Measurements from ENCODE around the gene SERPINB2. TPM values are rescaled to one million over a fixed set of nuclear protein-coding genes. Genes with fewer than 3 reads are reported as not detected.

SERPINB2 gene
- total and polyA plus RNA-seq, 12 donors: 0.17 to 1.3 (median 0.33) TPM; not detected in 8

DNA sequence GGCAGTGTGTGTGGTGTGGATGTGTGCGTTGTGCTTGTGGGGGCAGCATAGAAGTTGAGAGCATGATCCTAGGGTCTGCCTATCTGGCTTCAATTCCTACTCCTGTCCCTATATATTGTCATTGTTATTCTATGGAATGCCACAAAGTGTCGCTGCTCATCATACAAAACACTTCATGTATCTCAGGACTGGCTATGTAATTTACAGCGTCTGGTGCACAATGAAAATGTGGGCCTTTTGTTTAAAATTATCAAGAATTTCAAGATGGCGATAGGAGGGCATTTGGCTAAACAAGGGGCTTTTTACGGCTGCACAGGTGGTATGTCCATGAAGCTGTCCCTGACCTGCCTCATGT lies 3.4 kb downstream of the SERPINB2 start:
- no peak for DNase-seq
- Histone ChIP-seq H3K4me3 (no peak overlapping the region), H3K27ac (no peak overlapping the region), H3K27me3 (peaks cover 7% of the 10 kb centered on the region), H3K4me1 (replicated peaks in 1 of 2) (no peaks in the 10 kb centered on the region), H3K9me3 (replicated peaks in 1 of 3) (no peaks in the 10 kb centered on the region), H3K36me3 (replicated peaks in 1 of 2) (no peaks in the 10 kb centered on the region)
- intact Hi-C loops (cut with DNase I): no loop called here
- 65 to 76% (median 70%) methylated on average over 5 of the region's 5 CpGs for WGBS, 4 donors
- TF ChIP-seq, protein P1, sequence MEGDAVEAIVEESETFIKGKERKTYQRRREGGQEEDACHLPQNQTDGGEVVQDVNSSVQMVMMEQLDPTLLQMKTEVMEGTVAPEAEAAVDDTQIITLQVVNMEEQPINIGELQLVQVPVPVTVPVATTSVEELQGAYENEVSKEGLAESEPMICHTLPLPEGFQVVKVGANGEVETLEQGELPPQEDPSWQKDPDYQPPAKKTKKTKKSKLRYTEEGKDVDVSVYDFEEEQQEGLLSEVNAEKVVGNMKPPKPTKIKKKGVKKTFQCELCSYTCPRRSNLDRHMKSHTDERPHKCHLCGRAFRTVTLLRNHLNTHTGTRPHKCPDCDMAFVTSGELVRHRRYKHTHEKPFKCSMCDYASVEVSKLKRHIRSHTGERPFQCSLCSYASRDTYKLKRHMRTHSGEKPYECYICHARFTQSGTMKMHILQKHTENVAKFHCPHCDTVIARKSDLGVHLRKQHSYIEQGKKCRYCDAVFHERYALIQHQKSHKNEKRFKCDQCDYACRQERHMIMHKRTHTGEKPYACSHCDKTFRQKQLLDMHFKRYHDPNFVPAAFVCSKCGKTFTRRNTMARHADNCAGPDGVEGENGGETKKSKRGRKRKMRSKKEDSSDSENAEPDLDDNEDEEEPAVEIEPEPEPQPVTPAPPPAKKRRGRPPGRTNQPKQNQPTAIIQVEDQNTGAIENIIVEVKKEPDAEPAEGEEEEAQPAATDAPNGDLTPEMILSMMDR (IDR thresholded peaks at IDR 0.05): no peak
- TF ChIP-seq POLR2A (IDR thresholded peaks at IDR 0.05): no peak

DNA sequence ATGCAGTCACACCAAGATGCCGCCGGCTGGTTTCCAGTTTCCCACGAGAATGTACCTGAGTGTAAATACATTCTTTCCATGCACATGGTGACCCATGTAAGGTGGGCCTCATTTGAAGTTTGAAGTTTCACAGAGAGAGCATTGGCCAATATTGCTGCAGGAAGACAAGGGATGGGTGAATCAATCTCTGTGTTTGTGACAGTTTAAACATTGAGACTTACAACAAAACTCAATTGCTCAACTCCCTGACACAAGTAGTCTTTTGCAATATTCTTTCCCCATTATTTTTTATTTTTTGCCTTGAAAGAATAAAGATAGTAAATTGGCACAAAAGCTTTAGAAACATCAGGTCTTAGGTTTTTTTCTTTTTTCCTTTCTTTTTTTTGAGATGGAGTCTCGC lies 5.1 kb downstream of the SERPINB2 start:
- Histone ChIP-seq H3K9me3 (replicated peaks in 1 of 3) (no peaks in the 10 kb centered on the region), H3K4me1 (replicated peaks in 1 of 2) (no peaks in the 10 kb centered on the region), H3K27me3 (peaks cover 7% of the 10 kb centered on the region), H3K36me3 (replicated peaks in 1 of 2) (no peaks in the 10 kb centered on the region), H3K4me3 (no peak overlapping the region), H3K27ac (no peak overlapping the region)
- TF ChIP-seq POLR2A (IDR thresholded peaks at IDR 0.05): no peak
- TF ChIP-seq, protein P1 (IDR thresholded peaks at IDR 0.05): no peak
- 79 to 89% (median 87%) methylated on average over 4 of the region's 4 CpGs for WGBS, 4 donors
- no peak for DNase-seq
- intact Hi-C loops (cut with DNase I): no loop called here

DNA sequence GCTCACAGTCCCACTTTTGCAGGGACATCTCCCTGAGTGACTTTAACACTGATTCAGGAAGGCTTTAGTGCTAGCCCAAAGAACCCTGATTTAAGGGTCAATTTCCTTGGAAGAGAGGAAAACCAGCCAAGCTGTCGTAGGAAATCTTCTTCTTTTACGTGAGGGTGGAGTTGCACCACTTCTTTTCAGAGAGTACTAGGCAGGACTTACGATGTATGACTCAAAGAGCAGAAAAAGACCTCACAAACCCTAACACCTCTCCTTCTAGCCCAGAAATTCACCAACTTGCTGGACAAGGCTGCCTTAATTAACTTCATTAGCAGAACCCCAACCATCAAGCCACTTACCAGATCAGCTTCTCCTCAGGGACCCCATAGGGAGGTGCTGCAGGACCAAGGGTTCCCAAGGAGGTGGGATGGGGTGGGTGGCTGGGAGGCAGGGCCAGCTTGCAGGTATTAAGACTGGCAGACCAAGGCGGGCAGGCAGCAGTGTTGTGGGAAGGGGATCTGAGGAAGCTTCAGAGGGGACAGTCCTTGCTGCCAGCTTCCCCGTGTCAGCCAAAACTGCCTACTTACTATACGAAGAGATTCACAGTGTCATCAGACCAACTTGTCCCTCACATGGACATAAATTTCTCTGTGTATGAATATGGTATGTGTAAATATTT lies 6.7 kb downstream of the SERPINB2 start:
- no peak for TF ChIP-seq POLR2A (IDR thresholded peaks at IDR 0.05)
- TF ChIP-seq, protein P1 (IDR thresholded peaks at IDR 0.05): no peak
- peaks cover 7% of the 10 kb centered on the region for H3K27me3 ChIP-seq

DNA sequence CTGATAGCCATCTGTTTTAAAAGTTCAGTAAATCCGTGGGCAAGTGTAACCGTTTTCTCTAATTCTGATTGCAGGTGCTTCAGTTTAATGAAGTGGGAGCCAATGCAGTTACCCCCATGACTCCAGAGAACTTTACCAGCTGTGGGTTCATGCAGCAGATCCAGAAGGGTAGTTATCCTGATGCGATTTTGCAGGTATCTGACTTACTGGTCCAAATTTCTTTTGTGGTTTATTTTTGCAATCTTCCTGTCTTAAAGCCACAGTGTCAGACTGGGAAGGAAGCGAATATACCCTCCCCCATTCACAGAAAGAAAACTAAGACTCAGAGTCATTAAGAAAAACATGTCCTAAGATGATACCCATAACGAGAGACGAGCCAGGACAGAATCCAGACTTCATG lies 7.7 kb downstream of the SERPINB2 start:
- TF ChIP-seq, protein P1 (IDR thresholded peaks at IDR 0.05): no peak
- TF ChIP-seq POLR2A (IDR thresholded peaks at IDR 0.05): no peak
- 55 to 69% (median 61%) methylated on average over 6 of the region's 6 CpGs for WGBS, 4 donors

More for the DNA sequence above, 6.7 kb downstream of the SERPINB2 start:
- intact Hi-C loops (cut with DNase I): no loop called here
- no peak for DNase-seq
- Histone ChIP-seq H3K4me1 (replicated peaks in 1 of 2) (no peaks in the 10 kb centered on the region), H3K27ac (no peak overlapping the region), H3K4me3 (no peak overlapping the region), H3K9me3 (replicated peaks in 1 of 3) (no peaks in the 10 kb centered on the region), H3K36me3 (replicated peaks in 1 of 2) (no peaks in the 10 kb centered on the region)
- WGBS, 4 donors: 72 to 82% (median 77%) methylated on average over 6 of the region's 6 CpGs

More for the DNA sequence above, 7.7 kb downstream of the SERPINB2 start:
- Histone ChIP-seq H3K4me1 (replicated peaks in 1 of 2) (no peaks in the 10 kb centered on the region), H3K27me3 (peaks cover 6% of the 10 kb centered on the region), H3K27ac (no peak overlapping the region), H3K9me3 (replicated peaks in 1 of 3) (no peaks in the 10 kb centered on the region), H3K4me3 (no peak overlapping the region), H3K36me3 (replicated peaks in 1 of 2) (no peaks in the 10 kb centered on the region)
- intact Hi-C loops (cut with DNase I): no loop called here
- no peak for DNase-seq

All from adrenal gland (tissue), 12 donors.